HG02678 (cell line): ENCODE results near the gene MXI1.

ENCODE experiments used
- ATAC-seq: cut with Tn5 transposase; IDR thresholded peaks from one replicate; pipeline ENCODE4 v1.9.1; 2021; ENCODE audit warnings: mild to moderate bottlenecking, moderate library complexity; ENCODE audit not compliant: unreplicated experiment

Gene MXI1

GRCh38 chr10:110207011-110207804, at the start of gene MXI1:
Gene MXI1, plus strand, starts transcription at chr10:110207605. Its CDS starts 204 bp downstream, at chr10:110207809.
- peak; percentile 58 for ATAC-seq

- ATAC-seq = no peak
These were observed 49.1 kb upstream of the MXI1 start for GRCh38 chr10:110158051-110159005.

- no peak for ATAC-seq
These were observed 47.3 kb upstream of the MXI1 start for GRCh38 chr10:110160081-110160480.

- no peak for ATAC-seq
These were observed 46.9 kb upstream of the MXI1 start for GRCh38 chr10:110160522-110160921.

GRCh38 chr10:110162741-110163145, 44.7 kb upstream of the MXI1 start:
- no peak for ATAC-seq

GRCh38 chr10:110163192-110163773, 44.1 kb upstream of the MXI1 start:
- no peak for ATAC-seq

- no peak for ATAC-seq
These were observed 43.6 kb upstream of the MXI1 start for GRCh38 chr10:110163841-110164240.

- ATAC-seq = no peak
These were observed 42.2 kb upstream of the MXI1 start for GRCh38 chr10:110165239-110165638.

GRCh38 chr10:110167149-110167548, 40.3 kb upstream of the MXI1 start:
- no peak for ATAC-seq

GRCh38 chr10:110168601-110169481, 38.6 kb upstream of the MXI1 start:
- no peak for ATAC-seq

GRCh38 chr10:110169586-110169985, 37.8 kb upstream of the MXI1 start:
- no peak for ATAC-seq

GRCh38 chr10:110170142-110170971, 37.0 kb upstream of the MXI1 start:
- ATAC-seq = no peak

- ATAC-seq = no peak
These were observed 36.4 kb upstream of the MXI1 start for GRCh38 chr10:110171032-110171431.

GRCh38 chr10:110172155-110172554, 35.2 kb upstream of the MXI1 start:
- ATAC-seq = no peak

- no peak for ATAC-seq
These were observed 33.2 kb upstream of the MXI1 start for GRCh38 chr10:110174201-110174600.

GRCh38 chr10:110174816-110175215, 32.6 kb upstream of the MXI1 start:
- no peak for ATAC-seq

GRCh38 chr10:110175406-110175805, 32.0 kb upstream of the MXI1 start:
- no peak for ATAC-seq

GRCh38 chr10:110176141-110177030, 31.0 kb upstream of the MXI1 start:
- no peak for ATAC-seq

- no peak for ATAC-seq
These were observed 28.2 kb upstream of the MXI1 start for GRCh38 chr10:110179220-110179619.
